GM19468 (cell line): ENCODE measurements around the gene RIPK4.
"Not testable (repeated sequence)": the region's sequence is repeated elsewhere in the genome, so short reads cannot be mapped to it uniquely, and the experiment has no call there.

Experiments
- ATAC-seq: cut with Tn5 transposase; IDR thresholded peaks from one replicate; pipeline ENCODE4 v1.9.1; 2021; ENCODE audit warnings: mild to moderate bottlenecking, moderate library complexity, moderate number of reproducible peaks; ENCODE audit not compliant: unreplicated experiment; ENCODE audit errors: extremely low read depth

Gene RIPK4

GRCh38 chr21:41796476-41797080 lies 29.7 kb upstream of the RIPK4 start:
- ATAC-seq, result no peak

- no peak for ATAC-seq
Measured at GRCh38 chr21:41795726-41796125, 28.9 kb upstream of the RIPK4 start.

- ATAC-seq, result no peak
Measured at GRCh38 chr21:41794600-41794999, 27.7 kb upstream of the RIPK4 start.

- ATAC-seq, result no peak
Measured at GRCh38 chr21:41792711-41793110, 25.9 kb upstream of the RIPK4 start.

GRCh38 chr21:41786509-41786987 lies 19.7 kb upstream of the RIPK4 start:
- ATAC-seq, result no peak

- not testable (repeated sequence) for ATAC-seq
Measured at GRCh38 chr21:41785262-41785661, 18.4 kb upstream of the RIPK4 start.

- ATAC-seq, result no peak
Measured at GRCh38 chr21:41784456-41785102, 17.7 kb upstream of the RIPK4 start.

- ATAC-seq, result no peak
Measured at GRCh38 chr21:41783476-41784180, 16.8 kb upstream of the RIPK4 start.

GRCh38 chr21:41781050-41781410 lies 14.2 kb upstream of the RIPK4 start:
- ATAC-seq, result no peak

- no peak for ATAC-seq
Measured at GRCh38 chr21:41780337-41781049, 13.6 kb upstream of the RIPK4 start.

GRCh38 chr21:41779659-41780058 lies 12.8 kb upstream of the RIPK4 start:
- ATAC-seq, result no peak

GRCh38 chr21:41778930-41779600 lies 12.2 kb upstream of the RIPK4 start:
- no peak for ATAC-seq

- ATAC-seq, result no peak
Measured at GRCh38 chr21:41777951-41778815, 11.3 kb upstream of the RIPK4 start.

GRCh38 chr21:41776778-41777177 lies 9.9 kb upstream of the RIPK4 start:
- no peak for ATAC-seq

- no peak for ATAC-seq
Measured at GRCh38 chr21:41775149-41775472, 8.3 kb upstream of the RIPK4 start.

GRCh38 chr21:41774467-41775148 lies 7.8 kb upstream of the RIPK4 start:
- ATAC-seq, result no peak

GRCh38 chr21:41772351-41773080 lies 5.7 kb upstream of the RIPK4 start:
- no peak for ATAC-seq

GRCh38 chr21:41771625-41771945 lies 4.7 kb upstream of the RIPK4 start:
- ATAC-seq, result no peak
